Measurements from ENCODE around the gene TDO2. TPM values are rescaled to one million over a fixed set of nuclear protein-coding genes. Genes with fewer than 3 reads are reported as not detected.

The TDO2 gene
- polyA plus RNA-seq, 1 donor (not counting 4 experiments of a cell fraction or from before 2014, with no cell fraction given) = not detected

DNA sequence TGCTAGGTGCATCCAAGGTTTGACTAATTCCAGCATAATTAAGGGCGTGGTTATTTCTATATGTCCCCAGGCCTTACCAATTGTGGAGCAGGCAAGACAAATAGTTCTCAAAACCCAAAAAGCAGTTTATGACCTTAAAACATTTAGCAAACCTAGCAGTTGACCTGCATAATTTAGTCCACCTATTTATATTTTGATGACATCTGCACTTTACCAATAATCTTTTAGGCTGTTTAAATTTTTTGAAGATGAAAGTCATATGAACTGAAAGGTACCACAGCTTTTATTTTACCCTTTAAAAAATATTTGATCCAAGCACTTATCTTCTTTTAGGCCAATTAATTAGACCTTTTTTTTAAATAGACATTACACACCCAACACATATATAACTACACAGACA is 27.6 kb upstream of the TDO2 start:
- Histone ChIP-seq H3K4me2 (ENCODE audit: control insufficient read depth, extremely low read depth, insufficient read depth, low read depth, low read length) (no peak overlapping the region), H3K9ac (ENCODE audit: control insufficient read depth, extremely low read depth, insufficient read depth, low read length) (no peak overlapping the region), H4K20me1 (ENCODE audit: control insufficient read depth, extremely low read depth, insufficient read depth, low read length) (no peaks in the 10 kb centered on the region), H3K27ac (ENCODE audit: control insufficient read depth, insufficient read depth, low read length) (no peak overlapping the region), H3K9me3 (ENCODE audit: control insufficient read depth, low read depth, low read length) (no peaks in the 10 kb centered on the region), H3K27me3 (ENCODE audit: control insufficient read depth, extremely low read depth, insufficient read depth, low read length) (no peaks in the 10 kb centered on the region), H3K9me1 (ENCODE audit: control insufficient read depth, extremely low read depth, insufficient read depth, low read length) (no peaks in the 10 kb centered on the region), H2AFZ (ENCODE audit: control insufficient read depth, low read length) (no peak overlapping the region), H3K4me3 (ENCODE audit: control insufficient read depth in 2 of 3, extremely low read depth in 1 of 3, insufficient read depth in 2 of 3, low read depth in 1 of 3, low read length in 3 of 3) (no peak overlapping the region), H3K36me3 (ENCODE audit: control insufficient read depth in 2 of 2, extremely low read depth in 1 of 2, insufficient read depth in 2 of 2, low read length in 2 of 2) (no peaks in the 10 kb centered on the region), H3K79me2 (ENCODE audit: control insufficient read depth, insufficient read depth, low read length) (no peaks in the 10 kb centered on the region), H3K4me1 (ENCODE audit: control insufficient read depth, extremely low read depth, insufficient read depth, low read length) (no peaks in the 10 kb centered on the region)
- DNase-seq (ENCODE audit: low read depth, low spot score) = no peak
- no peak for FAIRE-seq
- dilution Hi-C loops (cut with MboI; ENCODE audit: extremely low pct_ligation_motif_present, low sequenced_read_pairs) = no loop called here
- TF ChIP-seq EZH2 (IDR thresholded peaks at IDR 0.05; ENCODE audit: low read length) = no peak
- TF ChIP-seq, protein P1, sequence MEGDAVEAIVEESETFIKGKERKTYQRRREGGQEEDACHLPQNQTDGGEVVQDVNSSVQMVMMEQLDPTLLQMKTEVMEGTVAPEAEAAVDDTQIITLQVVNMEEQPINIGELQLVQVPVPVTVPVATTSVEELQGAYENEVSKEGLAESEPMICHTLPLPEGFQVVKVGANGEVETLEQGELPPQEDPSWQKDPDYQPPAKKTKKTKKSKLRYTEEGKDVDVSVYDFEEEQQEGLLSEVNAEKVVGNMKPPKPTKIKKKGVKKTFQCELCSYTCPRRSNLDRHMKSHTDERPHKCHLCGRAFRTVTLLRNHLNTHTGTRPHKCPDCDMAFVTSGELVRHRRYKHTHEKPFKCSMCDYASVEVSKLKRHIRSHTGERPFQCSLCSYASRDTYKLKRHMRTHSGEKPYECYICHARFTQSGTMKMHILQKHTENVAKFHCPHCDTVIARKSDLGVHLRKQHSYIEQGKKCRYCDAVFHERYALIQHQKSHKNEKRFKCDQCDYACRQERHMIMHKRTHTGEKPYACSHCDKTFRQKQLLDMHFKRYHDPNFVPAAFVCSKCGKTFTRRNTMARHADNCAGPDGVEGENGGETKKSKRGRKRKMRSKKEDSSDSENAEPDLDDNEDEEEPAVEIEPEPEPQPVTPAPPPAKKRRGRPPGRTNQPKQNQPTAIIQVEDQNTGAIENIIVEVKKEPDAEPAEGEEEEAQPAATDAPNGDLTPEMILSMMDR (optimal IDR thresholded peaks at IDR 0.05 in 1 of 3, IDR thresholded peaks at IDR 0.05 in 1 of 3, conservative IDR thresholded peaks at IDR 0.05 in 1 of 3; ENCODE audit: extremely low read depth in 1 of 3, insufficient read depth in 2 of 3, low read length in 3 of 3) = no peak

GRCh38 chr4:155877971-155878370 is 25.5 kb upstream of the TDO2 start:
- H3K9ac ChIP-seq (ENCODE audit: control insufficient read depth, extremely low read depth, insufficient read depth, low read length) = no peak overlapping the region
- H3K4me2 ChIP-seq (ENCODE audit: control insufficient read depth, extremely low read depth, insufficient read depth, low read depth, low read length) = no peak overlapping the region
- no peak for FAIRE-seq

More at GRCh38 chr4:155877971-155878370, 25.5 kb upstream of the TDO2 start:
- DNase-seq (ENCODE audit: low read depth, low spot score) = no peak
- H3K27me3 ChIP-seq (ENCODE audit: control insufficient read depth, extremely low read depth, insufficient read depth, low read length) = no peaks in the 10 kb centered on the region
- H4K20me1 ChIP-seq (ENCODE audit: control insufficient read depth, extremely low read depth, insufficient read depth, low read length) = no peaks in the 10 kb centered on the region
- H2AFZ ChIP-seq (ENCODE audit: control insufficient read depth, low read length) = no peak overlapping the region
- no peaks in the 10 kb centered on the region for H3K4me1 ChIP-seq (ENCODE audit: control insufficient read depth, extremely low read depth, insufficient read depth, low read length)
- dilution Hi-C loops (cut with MboI; ENCODE audit: extremely low pct_ligation_motif_present, low sequenced_read_pairs) = no loop called here
- no peak for TF ChIP-seq EZH2 (IDR thresholded peaks at IDR 0.05; ENCODE audit: low read length)
- TF ChIP-seq, protein P1 (optimal IDR thresholded peaks at IDR 0.05 in 1 of 3, IDR thresholded peaks at IDR 0.05 in 1 of 3, conservative IDR thresholded peaks at IDR 0.05 in 1 of 3; ENCODE audit: extremely low read depth in 1 of 3, insufficient read depth in 2 of 3, low read length in 3 of 3) = no peak
- H3K36me3 ChIP-seq (ENCODE audit: control insufficient read depth in 2 of 2, extremely low read depth in 1 of 2, insufficient read depth in 2 of 2, low read length in 2 of 2) = no peaks in the 10 kb centered on the region
- H3K27ac ChIP-seq (ENCODE audit: control insufficient read depth, insufficient read depth, low read length) = no peak overlapping the region
- H3K4me3 ChIP-seq (ENCODE audit: control insufficient read depth in 2 of 3, extremely low read depth in 1 of 3, insufficient read depth in 2 of 3, low read depth in 1 of 3, low read length in 3 of 3) = no peak overlapping the region
- no peaks in the 10 kb centered on the region for H3K9me1 ChIP-seq (ENCODE audit: control insufficient read depth, extremely low read depth, insufficient read depth, low read length)
- H3K9me3 ChIP-seq (ENCODE audit: control insufficient read depth, low read depth, low read length) = no peaks in the 10 kb centered on the region
- H3K79me2 ChIP-seq (ENCODE audit: control insufficient read depth, insufficient read depth, low read length) = no peaks in the 10 kb centered on the region

All from keratinocyte (primary cell).